GM23338 (cell line): Measurements from ENCODE around the gene TRPV5. TPM values are rescaled to one million over a fixed set of nuclear protein-coding genes. Genes with fewer than 3 reads are reported as not detected.

ENCODE experiments used
- ATAC-seq: fragments of 200-7000 bp; cut with Tn5 transposase; 3 replicates; pipeline ENCODE4 v1.9.1; 2020
- DNase-seq: peaks from one replicate; pipeline ENCODE4 v3.0.0-alpha.2; 2015; ENCODE audit warnings: low spot score
- H2AFZ ChIP-seq: fragments of 200-600 bp; sonication (generic); 2 replicates; pipeline ENCODE4 v1.8.0; 2016; ENCODE audit warnings: antibody characterized with exemption, mild to moderate bottlenecking, moderate library complexity
- H3F3A ChIP-seq: fragments of 200-600 bp; sonication (generic); replicated peaks from 2 replicates; pipeline ENCODE4 v1.8.0; 2017; ENCODE audit warnings: antibody characterized with exemption, mixed run types, low read depth
- H3K27ac ChIP-seq: fragments of 200-600 bp; sonication (generic); 2 replicates; pipeline ENCODE4 v1.6.1; 2016; ENCODE audit warnings: low read depth
- H3K27me3 ChIP-seq: fragments of 200-600 bp; sonication (generic); 2 replicates; pipeline ENCODE4 v1.8.0; 2016; ENCODE audit warnings: mild to moderate bottlenecking, mixed run types, moderate library complexity; ENCODE audit not compliant: insufficient read depth
- H3K36me3 ChIP-seq: fragments of 200-600 bp; sonication (generic); 2 replicates; pipeline ENCODE4 v1.8.0; 2016; ENCODE audit warnings: mild to moderate bottlenecking; ENCODE audit not compliant: insufficient read depth
- H3K4me1 ChIP-seq: fragments of 200-600 bp; sonication (generic); 2 replicates; pipeline ENCODE4 v1.8.0; 2016; ENCODE audit warnings: mild to moderate bottlenecking, moderate library complexity; ENCODE audit not compliant: insufficient read depth
- H3K4me2 ChIP-seq: fragments of 200-600 bp; sonication (generic); 2 replicates; pipeline ENCODE4 v1.7.1; 2017; ENCODE audit warnings: mixed run types
- H3K4me3 ChIP-seq: fragments of 200-600 bp; sonication (generic); 2 replicates; pipeline ENCODE4 v1.6.1; 2016; ENCODE audit warnings: mixed run types
- H3K79me2 ChIP-seq: fragments of 200-600 bp; sonication (generic); replicated peaks from 2 replicates; pipeline ENCODE4 v1.8.0; 2017; ENCODE audit warnings: mild to moderate bottlenecking; ENCODE audit not compliant: insufficient read depth
- H3K9me2 ChIP-seq: fragments of 200-600 bp; sonication (generic); 2 replicates; pipeline ENCODE4 v1.8.0; 2017; ENCODE audit not compliant: insufficient read depth
- H4K20me1 ChIP-seq: fragments of 200-600 bp; sonication (generic); replicated peaks from 2 replicates; pipeline ENCODE4 v1.8.0; 2017; ENCODE audit warnings: mild to moderate bottlenecking; ENCODE audit not compliant: insufficient read depth
- H3K27ac Mint-ChIP-seq: 2 replicates; pipeline ENCODE4 v1.8.0; 2020; ENCODE audit warnings: inconsistent platforms, mild to moderate bottlenecking, moderate library complexity, mixed read lengths
- H3K27me3 Mint-ChIP-seq: 3 replicates; pipeline ENCODE4 v1.8.0; 2022; ENCODE audit warnings: low read depth, mild to moderate bottlenecking, moderate library complexity, mixed read lengths, inconsistent platforms; ENCODE audit not compliant: insufficient read depth, poor library complexity
- H3K36me3 Mint-ChIP-seq: 3 replicates; pipeline ENCODE4 v1.8.0; 2021; ENCODE audit warnings: low read depth, mild to moderate bottlenecking, inconsistent platforms, moderate library complexity, mixed read lengths
- H3K4me1 Mint-ChIP-seq: 3 replicates; pipeline ENCODE4 v1.8.0; 2020; ENCODE audit warnings: mild to moderate bottlenecking, inconsistent platforms, mixed read lengths
- H3K4me3 Mint-ChIP-seq: 3 replicates; pipeline ENCODE4 v1.8.0; 2021; ENCODE audit warnings: moderate library complexity, mild to moderate bottlenecking, inconsistent platforms, mixed read lengths
- H3K9me3 Mint-ChIP-seq: 3 replicates; pipeline ENCODE4 v1.8.0; 2020; ENCODE audit warnings: moderate library complexity, mild to moderate bottlenecking, inconsistent platforms, mixed read lengths
- EZH2phosphoT487 ChIP-seq: fragments of 200-600 bp; sonication (generic); IDR thresholded peaks from one replicate; pipeline ENCODE4 v1.8.1; 2018; ENCODE audit warnings: antibody characterized with exemption; ENCODE audit not compliant: unreplicated experiment
- ZNF331 ChIP-seq: fragments of 250-450 bp; sonication (Bioruptor Pico); IDR thresholded peaks from 2 replicates; pipeline ENCODE4 v1.5.0; 2020; ENCODE audit warnings: low read depth, mild to moderate bottlenecking, moderate library complexity
- polyA plus RNA-seq: library from polyadenylated mRNA; unstranded; fragments of >200 nt; fragmentation: Nextera tagmentation; extraction: Ambion mirVana; gene quantifications from 2 replicates; pipeline ENCODE4 v1.2.1, GENCODE V29; 2016
- total RNA-seq: library from RNA; depleted of rRNA; stranded (reverse); fragments of >200 nt; shearing (Covaris generic); gene quantifications from 2 replicates; pipeline ENCODE4 v1.2.3, GENCODE V29; 2014
- TF ChIP-seq, protein P1 (sequence below): IDR thresholded peaks from 2 replicates; pipeline ENCODE4 v1.6.1; 2016; ENCODE audit warnings: antibody characterized with exemption
- TF ChIP-seq, protein P2 (sequence below), 2 experiments: fragments of 200-600 bp in 1 of 2; sonication (generic) in 1 of 2; conservative IDR thresholded peaks; 2 replicates each; pipeline versions ENCODE4 v1.5.1 to v1.6.1; 2016 to 2017; ENCODE audit warnings: antibody characterized with exemption in 2 of 2, low read depth in 2 of 2, mild to moderate bottlenecking in 2 of 2, moderate library complexity in 1 of 2
- TF ChIP-seq, protein P3 (sequence below): IDR thresholded peaks from one replicate; pipeline ENCODE4 v1.6.1; 2018; ENCODE audit warnings: antibody characterized with exemption; ENCODE audit not compliant: unreplicated experiment
- TF ChIP-seq, protein P4 (sequence below): fragments of 250-450 bp; sonication (Bioruptor Pico); IDR thresholded peaks from 2 replicates; pipeline ENCODE4 v1.5.0; 2020; ENCODE audit warnings: mild to moderate bottlenecking, moderate library complexity

TRPV5 gene
- total and polyA plus RNA-seq, 2 experiments from 2014 or later, result not detected

DNA sequence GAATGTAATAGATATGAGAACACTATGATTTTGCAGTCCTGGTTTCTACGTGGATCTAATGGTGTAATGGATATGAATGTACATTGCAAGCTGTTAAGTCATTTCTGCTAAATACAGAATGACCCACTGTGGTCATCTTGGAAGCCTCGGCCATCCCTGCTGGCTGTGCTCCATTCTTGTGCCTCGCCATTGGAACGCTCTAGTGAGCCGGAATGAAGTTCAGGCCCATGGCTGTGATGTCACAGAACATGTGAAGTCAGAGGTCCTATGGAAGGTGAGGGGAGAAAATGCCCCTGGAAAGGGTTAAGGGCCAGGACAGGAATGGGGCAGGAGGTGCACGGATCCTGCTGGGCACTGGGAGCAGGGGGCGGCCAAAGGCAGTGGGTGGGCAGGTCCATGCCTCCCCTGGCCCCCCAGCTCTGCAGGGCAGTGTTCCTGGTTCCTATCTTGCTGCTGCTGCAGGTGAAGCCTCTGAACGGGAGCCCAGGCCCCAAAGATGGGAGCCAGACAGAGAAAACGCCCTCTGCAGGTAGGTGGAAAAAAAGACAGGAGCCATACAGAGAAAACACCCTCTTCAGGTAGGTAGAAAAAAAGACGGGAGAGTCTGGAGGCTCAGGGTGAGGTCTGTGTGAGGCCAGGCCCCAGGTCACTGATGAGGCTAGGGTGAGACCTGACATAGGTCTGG lies 5.8 kb upstream of the TRPV5 start, which contains the start of gene LLCFC1:
LLCFC1 (plus strand) TSS at position 259 of the 685 bp plus-strand sequence; CDS start at position 397, 138 bp downstream.
- H3K4me3 ChIP-seq, result no peak within 1 kb of the TSS
- H3K27me3 ChIP-seq, result no peaks in the 10 kb centered on the region
- ATAC-seq, result peak; percentile 97
- H3K27ac Mint-ChIP-seq, result peak within 1 kb of the TSS; percentile 10; the same call in 1 of the 2 replicates
- DNase-seq, result peak; percentile 84
- peaks cover 3% of the 10 kb centered on the region for H3K4me1 Mint-ChIP-seq
- no peaks in the 10 kb centered on the region for H4K20me1 ChIP-seq
- H3F3A ChIP-seq, result no peaks in the 10 kb centered on the region
- TF ChIP-seq, protein P1, sequence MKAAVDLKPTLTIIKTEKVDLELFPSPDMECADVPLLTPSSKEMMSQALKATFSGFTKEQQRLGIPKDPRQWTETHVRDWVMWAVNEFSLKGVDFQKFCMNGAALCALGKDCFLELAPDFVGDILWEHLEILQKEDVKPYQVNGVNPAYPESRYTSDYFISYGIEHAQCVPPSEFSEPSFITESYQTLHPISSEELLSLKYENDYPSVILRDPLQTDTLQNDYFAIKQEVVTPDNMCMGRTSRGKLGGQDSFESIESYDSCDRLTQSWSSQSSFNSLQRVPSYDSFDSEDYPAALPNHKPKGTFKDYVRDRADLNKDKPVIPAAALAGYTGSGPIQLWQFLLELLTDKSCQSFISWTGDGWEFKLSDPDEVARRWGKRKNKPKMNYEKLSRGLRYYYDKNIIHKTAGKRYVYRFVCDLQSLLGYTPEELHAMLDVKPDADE, result no peak
- TF ChIP-seq, protein P2, sequence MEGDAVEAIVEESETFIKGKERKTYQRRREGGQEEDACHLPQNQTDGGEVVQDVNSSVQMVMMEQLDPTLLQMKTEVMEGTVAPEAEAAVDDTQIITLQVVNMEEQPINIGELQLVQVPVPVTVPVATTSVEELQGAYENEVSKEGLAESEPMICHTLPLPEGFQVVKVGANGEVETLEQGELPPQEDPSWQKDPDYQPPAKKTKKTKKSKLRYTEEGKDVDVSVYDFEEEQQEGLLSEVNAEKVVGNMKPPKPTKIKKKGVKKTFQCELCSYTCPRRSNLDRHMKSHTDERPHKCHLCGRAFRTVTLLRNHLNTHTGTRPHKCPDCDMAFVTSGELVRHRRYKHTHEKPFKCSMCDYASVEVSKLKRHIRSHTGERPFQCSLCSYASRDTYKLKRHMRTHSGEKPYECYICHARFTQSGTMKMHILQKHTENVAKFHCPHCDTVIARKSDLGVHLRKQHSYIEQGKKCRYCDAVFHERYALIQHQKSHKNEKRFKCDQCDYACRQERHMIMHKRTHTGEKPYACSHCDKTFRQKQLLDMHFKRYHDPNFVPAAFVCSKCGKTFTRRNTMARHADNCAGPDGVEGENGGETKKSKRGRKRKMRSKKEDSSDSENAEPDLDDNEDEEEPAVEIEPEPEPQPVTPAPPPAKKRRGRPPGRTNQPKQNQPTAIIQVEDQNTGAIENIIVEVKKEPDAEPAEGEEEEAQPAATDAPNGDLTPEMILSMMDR (conservative IDR thresholded peaks at IDR 0.05; ENCODE audit: low read depth in 2 of 2), result peak; percentile 72 to 80
- H3K4me3 Mint-ChIP-seq, result no peak within 1 kb of the TSS
- no peaks in the 10 kb centered on the region for H3K36me3 Mint-ChIP-seq
- peaks cover 6% of the 10 kb centered on the region for H3K27me3 Mint-ChIP-seq
- H3K4me1 ChIP-seq, result no peaks in the 10 kb centered on the region
- no peaks in the 10 kb centered on the region for H3K36me3 ChIP-seq
- no peaks in the 10 kb centered on the region for H3K79me2 ChIP-seq
- no peak within 1 kb of the TSS for H3K4me2 ChIP-seq
- H3K9me3 Mint-ChIP-seq, result no peaks in the 10 kb centered on the region
- peak within 1 kb of the TSS; percentile 90; the same call in 1 of the 2 replicates for H2AFZ ChIP-seq
- H3K9me2 ChIP-seq, result 0 out of 2 replicates have a peak, but pooled peaks cover 7% of the 10 kb centered on the region
- H3K27ac ChIP-seq, result no peak within 1 kb of the TSS

DNA sequence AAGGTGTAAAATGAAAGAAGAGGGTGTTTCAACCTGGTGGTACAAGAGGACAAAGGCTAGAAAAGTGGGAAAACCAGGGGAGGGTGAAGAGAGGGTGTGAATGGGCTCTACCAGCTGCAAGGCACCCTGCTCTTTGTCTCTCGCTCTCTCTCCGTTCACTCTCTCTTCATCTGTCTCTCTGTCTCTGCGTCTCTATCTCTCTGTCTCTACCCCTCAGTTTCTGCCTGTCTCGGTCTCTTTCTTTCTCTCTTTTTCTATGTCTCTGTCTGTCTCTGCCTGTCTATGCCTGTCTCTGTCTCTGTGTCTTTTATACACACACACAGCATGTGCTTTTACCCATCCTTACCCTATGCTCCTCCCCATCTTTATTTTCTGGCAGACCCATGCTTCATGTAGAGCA lies 5.1 kb upstream of the TRPV5 start:
- no peak overlapping the region for H3K4me2 ChIP-seq
- no peak for ATAC-seq
- peaks cover 6% of the 10 kb centered on the region for H3K27me3 Mint-ChIP-seq
- no peaks in the 10 kb centered on the region for H3K79me2 ChIP-seq
- H3K36me3 Mint-ChIP-seq, result no peaks in the 10 kb centered on the region
- no peak overlapping the region for H3K27ac ChIP-seq
- H3F3A ChIP-seq, result no peaks in the 10 kb centered on the region
- peaks cover 3% of the 10 kb centered on the region for H3K4me1 Mint-ChIP-seq
- no peak overlapping the region for H3K4me3 ChIP-seq
- DNase-seq, result no peak
- H3K9me3 Mint-ChIP-seq, result no peaks in the 10 kb centered on the region
- H3K27me3 ChIP-seq, result no peaks in the 10 kb centered on the region
- no peak overlapping the region for H2AFZ ChIP-seq
- no peaks in the 10 kb centered on the region for H3K36me3 ChIP-seq
- 0 out of 2 replicates have a peak, but pooled peaks cover 5% of the 10 kb centered on the region for H3K9me2 ChIP-seq
- H3K4me3 Mint-ChIP-seq, result no peak overlapping the region
- TF ChIP-seq ZNF331 (CRISPR knock-in tag), result no peak
- TF ChIP-seq, protein P3, sequence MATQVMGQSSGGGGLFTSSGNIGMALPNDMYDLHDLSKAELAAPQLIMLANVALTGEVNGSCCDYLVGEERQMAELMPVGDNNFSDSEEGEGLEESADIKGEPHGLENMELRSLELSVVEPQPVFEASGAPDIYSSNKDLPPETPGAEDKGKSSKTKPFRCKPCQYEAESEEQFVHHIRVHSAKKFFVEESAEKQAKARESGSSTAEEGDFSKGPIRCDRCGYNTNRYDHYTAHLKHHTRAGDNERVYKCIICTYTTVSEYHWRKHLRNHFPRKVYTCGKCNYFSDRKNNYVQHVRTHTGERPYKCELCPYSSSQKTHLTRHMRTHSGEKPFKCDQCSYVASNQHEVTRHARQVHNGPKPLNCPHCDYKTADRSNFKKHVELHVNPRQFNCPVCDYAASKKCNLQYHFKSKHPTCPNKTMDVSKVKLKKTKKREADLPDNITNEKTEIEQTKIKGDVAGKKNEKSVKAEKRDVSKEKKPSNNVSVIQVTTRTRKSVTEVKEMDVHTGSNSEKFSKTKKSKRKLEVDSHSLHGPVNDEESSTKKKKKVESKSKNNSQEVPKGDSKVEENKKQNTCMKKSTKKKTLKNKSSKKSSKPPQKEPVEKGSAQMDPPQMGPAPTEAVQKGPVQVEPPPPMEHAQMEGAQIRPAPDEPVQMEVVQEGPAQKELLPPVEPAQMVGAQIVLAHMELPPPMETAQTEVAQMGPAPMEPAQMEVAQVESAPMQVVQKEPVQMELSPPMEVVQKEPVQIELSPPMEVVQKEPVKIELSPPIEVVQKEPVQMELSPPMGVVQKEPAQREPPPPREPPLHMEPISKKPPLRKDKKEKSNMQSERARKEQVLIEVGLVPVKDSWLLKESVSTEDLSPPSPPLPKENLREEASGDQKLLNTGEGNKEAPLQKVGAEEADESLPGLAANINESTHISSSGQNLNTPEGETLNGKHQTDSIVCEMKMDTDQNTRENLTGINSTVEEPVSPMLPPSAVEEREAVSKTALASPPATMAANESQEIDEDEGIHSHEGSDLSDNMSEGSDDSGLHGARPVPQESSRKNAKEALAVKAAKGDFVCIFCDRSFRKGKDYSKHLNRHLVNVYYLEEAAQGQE, result no peak
- TF ChIP-seq, protein P4, sequence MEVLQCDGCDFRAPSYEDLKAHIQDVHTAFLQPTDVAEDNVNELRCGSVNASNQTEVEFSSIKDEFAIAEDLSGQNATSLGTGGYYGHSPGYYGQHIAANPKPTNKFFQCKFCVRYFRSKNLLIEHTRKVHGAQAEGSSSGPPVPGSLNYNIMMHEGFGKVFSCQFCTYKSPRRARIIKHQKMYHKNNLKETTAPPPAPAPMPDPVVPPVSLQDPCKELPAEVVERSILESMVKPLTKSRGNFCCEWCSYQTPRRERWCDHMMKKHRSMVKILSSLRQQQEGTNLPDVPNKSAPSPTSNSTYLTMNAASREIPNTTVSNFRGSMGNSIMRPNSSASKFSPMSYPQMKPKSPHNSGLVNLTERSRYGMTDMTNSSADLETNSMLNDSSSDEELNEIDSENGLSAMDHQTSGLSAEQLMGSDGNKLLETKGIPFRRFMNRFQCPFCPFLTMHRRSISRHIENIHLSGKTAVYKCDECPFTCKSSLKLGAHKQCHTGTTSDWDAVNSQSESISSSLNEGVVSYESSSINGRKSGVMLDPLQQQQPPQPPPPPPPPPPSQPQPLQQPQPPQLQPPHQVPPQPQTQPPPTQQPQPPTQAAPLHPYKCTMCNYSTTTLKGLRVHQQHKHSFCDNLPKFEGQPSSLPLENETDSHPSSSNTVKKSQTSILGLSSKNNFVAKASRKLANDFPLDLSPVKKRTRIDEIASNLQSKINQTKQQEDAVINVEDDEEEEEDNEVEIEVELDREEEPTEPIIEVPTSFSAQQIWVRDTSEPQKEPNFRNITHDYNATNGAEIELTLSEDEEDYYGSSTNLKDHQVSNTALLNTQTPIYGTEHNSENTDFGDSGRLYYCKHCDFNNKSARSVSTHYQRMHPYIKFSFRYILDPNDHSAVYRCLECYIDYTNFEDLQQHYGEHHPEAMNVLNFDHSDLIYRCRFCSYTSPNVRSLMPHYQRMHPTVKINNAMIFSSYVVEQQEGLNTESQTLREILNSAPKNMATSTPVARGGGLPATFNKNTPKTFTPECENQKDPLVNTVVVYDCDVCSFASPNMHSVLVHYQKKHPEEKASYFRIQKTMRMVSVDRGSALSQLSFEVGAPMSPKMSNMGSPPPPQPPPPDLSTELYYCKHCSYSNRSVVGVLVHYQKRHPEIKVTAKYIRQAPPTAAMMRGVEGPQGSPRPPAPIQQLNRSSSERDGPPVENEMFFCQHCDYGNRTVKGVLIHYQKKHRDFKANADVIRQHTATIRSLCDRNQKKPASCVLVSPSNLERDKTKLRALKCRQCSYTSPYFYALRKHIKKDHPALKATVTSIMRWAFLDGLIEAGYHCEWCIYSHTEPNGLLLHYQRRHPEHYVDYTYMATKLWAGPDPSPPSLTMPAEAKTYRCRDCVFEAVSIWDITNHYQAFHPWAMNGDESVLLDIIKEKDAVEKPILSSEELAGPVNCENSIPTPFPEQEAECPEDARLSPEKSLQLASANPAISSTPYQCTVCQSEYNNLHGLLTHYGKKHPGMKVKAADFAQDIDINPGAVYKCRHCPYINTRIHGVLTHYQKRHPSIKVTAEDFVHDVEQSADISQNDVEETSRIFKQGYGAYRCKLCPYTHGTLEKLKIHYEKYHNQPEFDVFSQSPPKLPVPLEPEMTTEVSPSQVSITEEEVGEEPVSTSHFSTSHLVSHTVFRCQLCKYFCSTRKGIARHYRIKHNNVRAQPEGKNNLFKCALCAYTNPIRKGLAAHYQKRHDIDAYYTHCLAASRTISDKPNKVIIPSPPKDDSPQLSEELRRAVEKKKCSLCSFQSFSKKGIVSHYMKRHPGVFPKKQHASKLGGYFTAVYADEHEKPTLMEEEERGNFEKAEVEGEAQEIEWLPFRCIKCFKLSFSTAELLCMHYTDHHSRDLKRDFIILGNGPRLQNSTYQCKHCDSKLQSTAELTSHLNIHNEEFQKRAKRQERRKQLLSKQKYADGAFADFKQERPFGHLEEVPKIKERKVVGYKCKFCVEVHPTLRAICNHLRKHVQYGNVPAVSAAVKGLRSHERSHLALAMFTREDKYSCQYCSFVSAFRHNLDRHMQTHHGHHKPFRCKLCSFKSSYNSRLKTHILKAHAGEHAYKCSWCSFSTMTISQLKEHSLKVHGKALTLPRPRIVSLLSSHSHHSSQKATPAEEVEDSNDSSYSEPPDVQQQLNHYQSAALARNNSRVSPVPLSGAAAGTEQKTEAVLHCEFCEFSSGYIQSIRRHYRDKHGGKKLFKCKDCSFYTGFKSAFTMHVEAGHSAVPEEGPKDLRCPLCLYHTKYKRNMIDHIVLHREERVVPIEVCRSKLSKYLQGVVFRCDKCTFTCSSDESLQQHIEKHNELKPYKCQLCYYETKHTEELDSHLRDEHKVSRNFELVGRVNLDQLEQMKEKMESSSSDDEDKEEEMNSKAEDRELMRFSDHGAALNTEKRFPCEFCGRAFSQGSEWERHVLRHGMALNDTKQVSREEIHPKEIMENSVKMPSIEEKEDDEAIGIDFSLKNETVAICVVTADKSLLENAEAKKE (CRISPR knock-in tag), result no peak
- no peak for TF ChIP-seq EZH2phosphoT487
- H4K20me1 ChIP-seq, result no peaks in the 10 kb centered on the region
- H3K27ac Mint-ChIP-seq, result no peak overlapping the region
- no peaks in the 10 kb centered on the region for H3K4me1 ChIP-seq
